ENCODE measurements around the gene RAB19. TPM values are rescaled to one million over a fixed set of nuclear protein-coding genes. Genes with fewer than 3 reads are reported as not detected.

The RAB19 gene
- total RNA-seq, 1 donor from 2014 or later, result not detected

- Mint-ChIP-seq H3K4me1 (ENCODE audit: low read depth) (peaks cover 7% of the 10 kb centered on the region), H3K4me3 (ENCODE audit: unreplicated experiment) (no peak overlapping the region), H3K27ac (ENCODE audit: unreplicated experiment) (no peak overlapping the region)
Measured at GRCh38 chr7:140418653-140419052, 14.8 kb downstream of the RAB19 start.

DNA sequence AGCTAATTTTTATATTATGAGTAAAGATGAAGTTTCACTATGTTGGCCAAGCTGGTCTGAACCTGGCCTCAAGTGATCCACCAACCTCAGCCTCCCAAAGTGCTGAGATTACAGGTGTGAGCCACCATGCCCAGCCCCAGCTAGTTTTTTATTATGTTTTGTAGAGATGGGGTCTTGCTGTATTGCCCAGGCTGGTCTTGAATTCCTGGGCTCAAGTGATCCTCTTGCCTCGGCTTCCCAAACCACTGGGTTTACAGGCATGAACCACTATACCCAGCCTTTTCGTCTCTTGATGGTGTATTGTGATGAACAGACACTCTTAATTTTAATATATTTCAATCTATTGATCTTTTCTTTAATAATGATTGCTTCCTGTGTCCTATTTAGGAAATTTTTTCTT lies 17.7 kb downstream of the RAB19 start:
- DNase-seq (ENCODE audit: low spot score), result no peak
- no peak overlapping the region for H3K4me3 Mint-ChIP-seq (ENCODE audit: unreplicated experiment)
- no peak for TF ChIP-seq CTCF (IDR thresholded peaks at IDR 0.05)
- H3K9me3 Mint-ChIP-seq (ENCODE audit: low read depth), result no peaks in the 10 kb centered on the region
- no peaks in the 10 kb centered on the region for H3K4me1 Mint-ChIP-seq (ENCODE audit: low read depth)
- H3K27ac Mint-ChIP-seq (ENCODE audit: unreplicated experiment), result no peak overlapping the region
- peaks cover 9% of the 10 kb centered on the region for H3K27me3 Mint-ChIP-seq (ENCODE audit: low read depth)
- H3K36me3 Mint-ChIP-seq (ENCODE audit: low read depth), result no peaks in the 10 kb centered on the region

More at GRCh38 chr7:140418653-140419052, 14.8 kb downstream of the RAB19 start:
- Mint-ChIP-seq H3K36me3 (ENCODE audit: low read depth) (no peaks in the 10 kb centered on the region), H3K27me3 (ENCODE audit: low read depth) (peaks cover 6% of the 10 kb centered on the region), H3K9me3 (ENCODE audit: low read depth) (no peaks in the 10 kb centered on the region)
- no peak for DNase-seq (ENCODE audit: low spot score)
- TF ChIP-seq CTCF (IDR thresholded peaks at IDR 0.05), result no peak

- no peaks in the 10 kb centered on the region for H3K4me1 Mint-ChIP-seq (ENCODE audit: low read depth)
- H3K9me3 Mint-ChIP-seq (ENCODE audit: low read depth), result no peaks in the 10 kb centered on the region
- no peak overlapping the region for H3K27ac Mint-ChIP-seq (ENCODE audit: unreplicated experiment)
- H3K27me3 Mint-ChIP-seq (ENCODE audit: low read depth), result peaks cover 8% of the 10 kb centered on the region
- no peak overlapping the region for H3K4me3 Mint-ChIP-seq (ENCODE audit: unreplicated experiment)
- H3K36me3 Mint-ChIP-seq (ENCODE audit: low read depth), result no peaks in the 10 kb centered on the region
- no peak for TF ChIP-seq CTCF (IDR thresholded peaks at IDR 0.05)
- DNase-seq (ENCODE audit: low spot score), result no peak
Measured at GRCh38 chr7:140423501-140423900, 19.6 kb downstream of the RAB19 start.

DNA sequence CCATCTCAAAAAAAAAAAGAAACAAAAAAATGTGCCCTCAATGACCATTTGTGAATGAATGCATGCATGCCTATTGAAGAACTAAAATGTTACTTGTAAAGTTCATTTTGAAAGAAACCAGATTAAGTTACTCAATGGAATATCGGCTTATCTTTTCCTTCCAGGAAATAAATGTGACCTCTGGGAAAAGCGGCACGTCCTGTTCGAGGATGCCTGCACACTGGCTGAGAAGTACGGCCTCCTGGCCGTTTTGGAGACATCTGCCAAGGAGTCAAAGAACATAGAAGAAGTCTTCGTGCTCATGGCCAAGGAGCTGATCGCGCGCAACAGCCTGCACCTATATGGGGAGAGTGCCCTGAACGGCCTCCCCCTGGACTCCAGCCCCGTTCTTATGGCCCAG lies 21.9 kb downstream of the RAB19 start:
- no peaks in the 10 kb centered on the region for H3K36me3 Mint-ChIP-seq (ENCODE audit: low read depth)
- no peak for TF ChIP-seq CTCF (IDR thresholded peaks at IDR 0.05)
- H3K4me1 Mint-ChIP-seq (ENCODE audit: low read depth), result no peaks in the 10 kb centered on the region
- peaks cover 7% of the 10 kb centered on the region for H3K27me3 Mint-ChIP-seq (ENCODE audit: low read depth)
- no peak for DNase-seq (ENCODE audit: low spot score)
- no peaks in the 10 kb centered on the region for H3K9me3 Mint-ChIP-seq (ENCODE audit: low read depth)
- H3K27ac Mint-ChIP-seq (ENCODE audit: unreplicated experiment), result no peak overlapping the region
- H3K4me3 Mint-ChIP-seq (ENCODE audit: unreplicated experiment), result no peak overlapping the region

DNA sequence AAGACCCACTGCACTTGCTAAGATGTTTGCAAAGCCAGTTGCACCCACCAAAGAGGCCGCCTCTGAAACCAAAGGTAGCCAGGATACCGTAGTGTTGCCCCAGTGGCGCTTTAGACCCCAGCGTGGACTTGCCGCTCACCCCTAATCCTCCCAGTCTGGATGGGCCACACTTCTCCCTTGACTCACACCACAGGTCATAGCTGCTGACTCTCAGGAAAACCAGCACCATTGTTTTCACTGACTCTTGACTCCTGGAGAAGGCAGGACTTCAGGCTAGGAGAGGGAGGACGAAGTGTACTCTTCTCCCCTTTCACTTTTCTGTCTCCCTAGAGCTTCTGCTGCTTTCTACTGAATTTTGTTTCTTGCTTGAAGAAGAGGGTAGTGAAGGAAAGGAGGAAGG lies 22.3 kb downstream of the RAB19 start:
- no peak for TF ChIP-seq CTCF (IDR thresholded peaks at IDR 0.05)
- Mint-ChIP-seq H3K4me3 (ENCODE audit: unreplicated experiment) (no peak overlapping the region), H3K9me3 (ENCODE audit: low read depth) (no peaks in the 10 kb centered on the region), H3K27me3 (ENCODE audit: low read depth) (peaks cover 7% of the 10 kb centered on the region), H3K27ac (ENCODE audit: unreplicated experiment) (no peak overlapping the region), H3K36me3 (ENCODE audit: low read depth) (no peaks in the 10 kb centered on the region), H3K4me1 (ENCODE audit: low read depth) (no peaks in the 10 kb centered on the region)
- no peak for DNase-seq (ENCODE audit: low spot score)
